B cell (primary cell): ENCODE results near the gene CCNT1. TPM values are rescaled to one million over a fixed set of nuclear protein-coding genes. Genes with fewer than 3 reads are reported as not detected.

ENCODE experiments used
- ATAC-seq: fragments of 200-7000 bp; cut with Tn5 transposase; one replicate; pipeline ENCODE4 v1.10.0; 2021; ENCODE audit warnings: low read depth, mild to moderate bottlenecking, moderate number of reproducible peaks, moderate library complexity
- CTCF ChIA-PET: fragments of 350-600 bp; sonication (Branson Sonifier 250); formaldehyde crosslinking; loops from one replicate; lab custom pipeline; 2021; ENCODE audit warnings: antibody characterized with exemption, inconsistent platforms; lab: Charles Lee
- POLR2A ChIA-PET: fragments of 350-600 bp; sonication (Branson Sonifier 250); formaldehyde crosslinking; loops from one replicate; lab custom pipeline; 2021; ENCODE audit warnings: antibody characterized with exemption; lab: Charles Lee
- DNase-seq: peaks from one replicate; pipeline ENCODE4 v3.0.0; 2013
- H2AFZ ChIP-seq: 2 replicates; pipeline ENCODE4 v1.6.1; 2012; ENCODE audit warnings: mild to moderate bottlenecking, low read depth, low read length; ENCODE audit not compliant: insufficient read depth, poor library complexity, severe bottlenecking
- H3K27ac ChIP-seq, 2 donors: 1 replicate in 1 of 2; 2 replicates in 1 of 2; pipeline ENCODE4 v1.5.1; 2012 to 2013; ENCODE audit warnings: low read length in 2 of 2, mild to moderate bottlenecking in 2 of 2, moderate library complexity in 1 of 2
- H3K27me3 ChIP-seq, 4 experiments: fragments of 200-600 bp in 1 of 4; sonication (generic) in 1 of 4; replicated peaks in 1 of 4; 1 replicate in 2 of 4; 2 replicates in 2 of 4; pipeline versions ENCODE4 v1.6.1 to v1.7.0; 2013 to 2016; ENCODE audit warnings: low read length in 3 of 4, mild to moderate bottlenecking in 2 of 4, mixed read lengths in 1 of 4, moderate library complexity in 1 of 4; ENCODE audit not compliant: insufficient read depth in 4 of 4, control insufficient read depth in 3 of 4; ENCODE audit errors: control extremely low read depth in 1 of 4
- H3K36me3 ChIP-seq, 2 experiments: replicated peaks in 1 of 2; 1 replicate in 1 of 2; 2 replicates in 1 of 2; pipeline versions ENCODE4 v1.6.1 to v1.7.1; 2013; ENCODE audit warnings: low read length in 1 of 2; ENCODE audit not compliant: insufficient read depth in 2 of 2, control insufficient read depth in 1 of 2; ENCODE audit errors: control extremely low read depth in 1 of 2, extremely low read depth in 1 of 2
- H3K4me1 ChIP-seq, 2 donors: fragments of 200-600 bp in 1 of 2; sonication (generic) in 1 of 2; 1 replicate in 1 of 2; 2 replicates in 1 of 2; pipeline versions ENCODE4 v1.5.1 to v1.6.1; 2013 to 2017; ENCODE audit warnings: low read length in 2 of 2; ENCODE audit not compliant: control insufficient read depth in 2 of 2, insufficient read depth in 2 of 2
- H3K4me2 ChIP-seq: replicated peaks from 2 replicates; pipeline ENCODE3; 2012; ENCODE audit warnings: mild to moderate bottlenecking, low read depth, low read length; ENCODE audit not compliant: poor library complexity, severe bottlenecking
- H3K4me3 ChIP-seq, 5 experiments: fragments of 200-600 bp in 1 of 5; sonication (generic) in 1 of 5; 1 replicate in 3 of 5; 2 replicates in 2 of 5; pipeline versions ENCODE4 v1.5.1 to v1.7.0; 2011 to 2016; ENCODE audit warnings: low read length in 4 of 5, mild to moderate bottlenecking in 4 of 5, low read depth in 2 of 5, control low read depth in 1 of 5, moderate library complexity in 1 of 5; ENCODE audit not compliant: insufficient read depth in 1 of 5; ENCODE audit errors: control extremely low read depth in 1 of 5, extremely low read depth in 1 of 5
- H3K79me2 ChIP-seq: fragments of 200-600 bp; sonication (generic); one replicate; pipeline ENCODE4 v1.6.0; 2016; ENCODE audit warnings: low read length; ENCODE audit not compliant: control insufficient read depth, insufficient read depth
- H3K9ac ChIP-seq: fragments of 200-600 bp; sonication (generic); 2 replicates; pipeline ENCODE4 v1.6.1; 2017; ENCODE audit warnings: mild to moderate bottlenecking, low read length, moderate library complexity
- H3K9me3 ChIP-seq, 3 donors: one replicate each; pipeline versions ENCODE4 v1.6.1 to v1.7.1; 2013; ENCODE audit warnings: low read length in 2 of 3; ENCODE audit not compliant: control insufficient read depth in 2 of 3, insufficient read depth in 1 of 3; ENCODE audit errors: control extremely low read depth in 1 of 3
- H4K20me1 ChIP-seq: 2 replicates; pipeline ENCODE4 v1.6.0; 2012; ENCODE audit warnings: mild to moderate bottlenecking, low read length; ENCODE audit not compliant: insufficient read depth, control insufficient read depth, poor library complexity, severe bottlenecking
- H3K27ac Mint-ChIP-seq: one replicate; pipeline ENCODE4 v1.8.0; 2021; ENCODE audit warnings: mixed read lengths
- H3K27me3 Mint-ChIP-seq: one replicate; pipeline ENCODE4 v1.8.0; 2021; ENCODE audit warnings: mixed read lengths
- H3K4me1 Mint-ChIP-seq: one replicate; pipeline ENCODE4 v1.8.0; 2021; ENCODE audit warnings: mixed read lengths
- H3K4me3 Mint-ChIP-seq: one replicate; pipeline ENCODE4 v1.8.0; 2021; ENCODE audit warnings: mixed read lengths
- H3K9me3 Mint-ChIP-seq: one replicate; pipeline ENCODE4 v1.8.0; 2022; ENCODE audit warnings: mixed read lengths; ENCODE audit not compliant: insufficient read depth
- CTCF ChIP-seq: fragments of 200-600 bp; IDR thresholded peaks from one replicate; pipeline ENCODE4 v1.8.0; 2022; ENCODE audit warnings: antibody characterized with exemption, mild to moderate bottlenecking
- EZH2 ChIP-seq: IDR thresholded peaks from 2 replicates; pipeline ENCODE4 v1.6.1; 2012; ENCODE audit warnings: borderline replicate concordance, low read depth, mild to moderate bottlenecking, moderate library complexity, low read length; ENCODE audit not compliant: insufficient read depth, poor library complexity, severe bottlenecking
- WGBS: methylation state at CpG from one replicate; pipeline ENCODE4 v1.1.5; 2013; ENCODE audit warnings: missing lambda C conversion rate; ENCODE audit not compliant: insufficient coverage; 5-methylcytosine and 5-hydroxymethylcytosine counted together
- intact Hi-C: fragments of 100-400 bp; cut with micrococcal nuclease; formaldehyde crosslinking; loops from one replicate; pipeline ENCODE4 v1.10.0; 2022
- polyA plus RNA-seq: library from polyadenylated mRNA; depleted of rRNA; stranded (reverse); fragments of >200 nt; gene quantifications from 2 replicates; pipeline ENCODE4 v1.2.3, GENCODE V29; 2012
- total RNA-seq, 2 donors: library from RNA; stranded (reverse); fragments of 120-200 nt in 1 of 2; gene quantifications; 1 replicate in 1 of 2; 2 replicates in 1 of 2; pipeline versions ENCODE4 v1.2.3 to v1.2.4, GENCODE V29; 2013 to 2022

CCNT1 gene
- total and polyA plus RNA-seq, 2 donors (not counting 1 experiment from before 2014, with no cell fraction given) = 13.9 to 77.3 TPM

- H3K9ac ChIP-seq = no peak overlapping the region
- H3K27ac ChIP-seq = no peak overlapping the region
- H3K4me1 ChIP-seq = no peaks in the 10 kb centered on the region
- Mint-ChIP-seq H3K4me1 (no peaks in the 10 kb centered on the region), H3K9me3 (no peaks in the 10 kb centered on the region), H3K27ac (no peak overlapping the region), H3K4me3 (no peak overlapping the region), H3K27me3 (peaks cover 18% of the 10 kb centered on the region)
- peak overlapping the region; percentile 16 for H2AFZ ChIP-seq
- no peaks in the 10 kb centered on the region for H3K36me3 ChIP-seq
- ChIA-PET CTCF (interaction anchor here (0.6 to 14.2 kb wide), 2 partner anchors 44 to 1231 kb away, joined by 4 to 177 read pairs; no protein-coding TSS in a partner anchor), POLR2A (no interaction called here)
- ATAC-seq (no peak), DNase-seq (no peak)
- no peaks in the 10 kb centered on the region for H3K9me3 ChIP-seq
- TF ChIP-seq EZH2 (no peak), CTCF (no peak)
- no peaks in the 10 kb centered on the region for H4K20me1 ChIP-seq
- intact Hi-C loops = loop anchor here (5.0 kb wide), 1 partner anchor 141 kb away; no protein-coding TSS in a partner anchor
- no peak overlapping the region for H3K4me3 ChIP-seq
- no peak overlapping the region for H3K4me2 ChIP-seq
- WGBS = no CpG with 5 or more reads among the region's 2 CpGs
- H3K27me3 ChIP-seq = peaks cover 0 to 4% (median 0%) of the 10 kb centered on the region in 4 experiments
- no peaks in the 10 kb centered on the region for H3K79me2 ChIP-seq
These were observed 34.4 kb upstream of the CCNT1 start for GRCh38 chr12:48750769-48751356.

- no CpG with 5 or more reads among the region's 1 CpG for WGBS
- Histone ChIP-seq H3K4me2 (no peak overlapping the region), H3K79me2 (no peaks in the 10 kb centered on the region), H3K4me1 (no peaks in the 10 kb centered on the region), H4K20me1 (no peaks in the 10 kb centered on the region), H3K9me3 (no peaks in the 10 kb centered on the region), H3K27me3 (peaks cover 0 to 4% (median 0%) of the 10 kb centered on the region in 4 experiments), H3K9ac (no peak overlapping the region), H3K4me3 (no peak overlapping the region), H3K36me3 (no peaks in the 10 kb centered on the region), H3K27ac (no peak overlapping the region), H2AFZ (no peak overlapping the region)
- Mint-ChIP-seq H3K4me3 (no peak overlapping the region), H3K27me3 (peaks cover 18% of the 10 kb centered on the region), H3K9me3 (no peaks in the 10 kb centered on the region), H3K27ac (no peak overlapping the region), H3K4me1 (no peaks in the 10 kb centered on the region)
- ChIA-PET POLR2A (no interaction called here), CTCF (interaction anchor here (0.6 to 14.2 kb wide), 2 partner anchors 45 to 1232 kb away, joined by 4 to 177 read pairs; no protein-coding TSS in a partner anchor)
- intact Hi-C loops = loop anchor here (5.0 kb wide), 1 partner anchor 142 kb away; no protein-coding TSS in a partner anchor
- DNase-seq (no peak), ATAC-seq (no peak)
- TF ChIP-seq EZH2 (no peak), CTCF (no peak)
These were observed 33.7 kb upstream of the CCNT1 start for GRCh38 chr12:48750215-48750614.
